T-helper 1 cell treated with Interleukin-12 subunit alpha and Interleukin-12 subunit beta and Interleukin-4 antibody, amounts not matched to agents 30 μg/mL and 1 μg/mL, for 36 hours (primary cell): ENCODE measurements around the gene MGAT3.

Experiments used
- H3K27ac Mint-ChIP-seq: one replicate; pipeline ENCODE4 v1.8.0; 2021; ENCODE audit warnings: mild to moderate bottlenecking, mixed read lengths
- H3K27me3 Mint-ChIP-seq: one replicate; pipeline ENCODE4 v1.8.0; 2021; ENCODE audit warnings: low read depth, mixed read lengths
- H3K36me3 Mint-ChIP-seq: one replicate; pipeline ENCODE4 v1.8.0; 2021; ENCODE audit warnings: low read depth, mixed read lengths
- H3K4me1 Mint-ChIP-seq: one replicate; pipeline ENCODE4 v1.8.0; 2021; ENCODE audit warnings: low read depth, mixed read lengths
- H3K4me3 Mint-ChIP-seq: one replicate; pipeline ENCODE4 v1.8.0; 2021; ENCODE audit warnings: mild to moderate bottlenecking, moderate library complexity, mixed read lengths
- H3K9me3 Mint-ChIP-seq: one replicate; pipeline ENCODE4 v1.8.0; 2021; ENCODE audit warnings: mixed read lengths

MGAT3 gene

GRCh38 chr22:39468487-39469325 lies 11.9 kb downstream of the MGAT3 start:
- Mint-ChIP-seq H3K4me1 (peaks cover 22% of the 10 kb centered on the region), H3K27ac (no peak overlapping the region), H3K4me3 (no peak overlapping the region), H3K36me3 (no peaks in the 10 kb centered on the region), H3K9me3 (no peaks in the 10 kb centered on the region), H3K27me3 (no peaks in the 10 kb centered on the region)

DNA sequence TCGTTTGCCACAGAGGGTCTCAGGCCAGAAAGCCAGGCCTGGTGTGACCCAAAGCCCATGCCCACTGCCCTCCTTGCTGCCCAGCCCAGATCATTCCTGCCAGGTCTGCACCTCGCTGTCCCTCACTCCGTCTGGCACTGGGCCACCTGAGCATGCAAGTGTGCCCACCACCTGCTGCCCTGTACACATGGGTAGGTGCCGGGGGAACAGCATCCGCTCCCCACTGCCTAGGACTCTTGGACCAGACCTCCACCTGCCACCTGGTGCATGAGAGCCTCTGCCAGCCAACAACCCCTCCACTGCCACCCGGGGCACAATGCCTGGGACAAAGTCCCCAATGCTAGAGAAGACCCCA lies 12.5 kb downstream of the MGAT3 start:
- Mint-ChIP-seq H3K36me3 (no peaks in the 10 kb centered on the region), H3K27me3 (no peaks in the 10 kb centered on the region), H3K9me3 (no peaks in the 10 kb centered on the region), H3K4me1 (peaks cover 22% of the 10 kb centered on the region), H3K4me3 (no peak overlapping the region), H3K27ac (no peak overlapping the region)

DNA sequence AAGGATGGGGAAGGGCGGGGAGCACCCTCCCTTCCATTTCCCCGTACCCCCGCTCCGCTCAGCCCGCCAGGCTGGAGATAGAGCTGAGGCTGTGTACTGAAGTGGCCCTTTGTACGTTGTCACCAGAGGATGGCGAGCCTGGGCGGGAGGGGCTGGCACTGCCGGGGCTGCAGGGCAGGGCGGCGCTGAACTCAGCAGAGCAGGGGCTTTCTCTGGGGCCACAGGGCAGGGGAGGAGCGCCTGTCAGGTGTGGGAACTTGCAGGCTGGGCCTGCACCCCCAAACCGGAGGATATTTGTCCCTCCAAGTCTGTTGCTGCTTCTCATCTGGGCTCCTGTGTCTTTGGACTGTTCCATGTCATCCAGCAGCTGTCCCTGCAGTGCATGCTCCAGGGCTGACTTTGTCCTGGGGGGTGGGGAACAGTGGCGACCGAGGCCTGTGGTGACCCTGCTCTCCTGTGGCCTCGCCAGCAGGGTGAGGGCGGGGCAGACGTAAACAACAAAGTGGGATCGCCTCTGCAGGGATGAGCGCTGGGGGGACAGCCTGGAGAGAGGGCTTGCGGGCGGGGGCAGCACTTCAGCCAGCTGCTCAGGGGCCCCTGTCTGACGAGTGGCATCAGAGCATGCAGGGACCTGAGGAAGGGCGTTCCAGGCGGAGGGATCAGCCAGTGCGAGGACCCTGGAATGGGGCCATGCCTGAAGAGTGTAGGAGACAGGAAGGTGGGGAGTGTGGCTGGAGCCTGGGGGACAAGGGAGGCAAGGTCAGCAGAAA lies 13.1 kb downstream of the MGAT3 start:
- Mint-ChIP-seq H3K9me3 (no peaks in the 10 kb centered on the region), H3K27me3 (no peaks in the 10 kb centered on the region), H3K4me1 (peaks cover 22% of the 10 kb centered on the region), H3K4me3 (no peak overlapping the region), H3K27ac (peak overlapping the region; percentile 47), H3K36me3 (no peaks in the 10 kb centered on the region)

- no peaks in the 10 kb centered on the region for H3K9me3 Mint-ChIP-seq
- H3K27me3 Mint-ChIP-seq, result no peaks in the 10 kb centered on the region
- H3K4me1 Mint-ChIP-seq, result peaks cover 22% of the 10 kb centered on the region
- no peaks in the 10 kb centered on the region for H3K36me3 Mint-ChIP-seq
- peak overlapping the region; percentile 47 for H3K27ac Mint-ChIP-seq
- no peak overlapping the region for H3K4me3 Mint-ChIP-seq
Measured at GRCh38 chr22:39470451-39471291, 13.9 kb downstream of the MGAT3 start.

DNA sequence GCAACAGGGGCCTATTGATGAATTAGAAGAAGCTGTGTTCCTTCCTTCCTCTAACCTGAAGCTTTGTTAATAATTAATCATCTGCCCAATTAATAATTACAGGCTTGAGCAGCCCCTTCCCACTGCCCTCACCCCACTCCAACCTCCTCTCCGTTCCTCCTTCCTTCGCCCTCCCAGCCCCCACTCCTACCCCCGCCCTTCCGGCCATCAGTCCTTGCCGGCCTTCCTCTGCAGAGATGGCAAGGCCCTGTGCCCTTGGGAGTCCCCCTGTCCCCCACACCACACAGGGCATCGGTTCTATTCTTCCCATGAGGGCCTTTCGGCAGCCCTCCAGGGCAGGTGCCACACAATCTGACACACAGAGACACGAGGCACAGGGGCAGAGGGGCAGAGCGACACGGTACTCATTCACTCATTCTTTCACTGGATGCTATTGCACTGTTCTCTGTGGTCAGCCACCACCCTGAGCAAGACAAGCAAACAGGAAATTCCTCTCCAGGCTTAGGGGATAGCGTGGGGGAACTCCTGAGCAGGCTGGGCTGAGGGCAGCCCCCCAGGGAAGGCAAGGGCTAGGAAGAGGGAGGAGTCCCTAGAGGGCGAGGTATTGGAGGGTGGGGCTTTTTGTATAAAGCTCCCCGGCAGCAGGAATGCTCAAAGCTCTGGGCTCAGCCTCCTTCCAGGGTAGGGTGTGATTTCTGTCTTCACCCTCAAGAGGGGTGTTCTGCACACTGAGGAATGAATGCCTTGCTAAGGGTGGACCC lies 14.7 kb downstream of the MGAT3 start:
- Mint-ChIP-seq H3K27ac (peak overlapping the region; percentile 84), H3K4me1 (peaks cover 22% of the 10 kb centered on the region), H3K27me3 (no peaks in the 10 kb centered on the region), H3K36me3 (no peaks in the 10 kb centered on the region), H3K9me3 (no peaks in the 10 kb centered on the region), H3K4me3 (peak overlapping the region; percentile 69)

DNA sequence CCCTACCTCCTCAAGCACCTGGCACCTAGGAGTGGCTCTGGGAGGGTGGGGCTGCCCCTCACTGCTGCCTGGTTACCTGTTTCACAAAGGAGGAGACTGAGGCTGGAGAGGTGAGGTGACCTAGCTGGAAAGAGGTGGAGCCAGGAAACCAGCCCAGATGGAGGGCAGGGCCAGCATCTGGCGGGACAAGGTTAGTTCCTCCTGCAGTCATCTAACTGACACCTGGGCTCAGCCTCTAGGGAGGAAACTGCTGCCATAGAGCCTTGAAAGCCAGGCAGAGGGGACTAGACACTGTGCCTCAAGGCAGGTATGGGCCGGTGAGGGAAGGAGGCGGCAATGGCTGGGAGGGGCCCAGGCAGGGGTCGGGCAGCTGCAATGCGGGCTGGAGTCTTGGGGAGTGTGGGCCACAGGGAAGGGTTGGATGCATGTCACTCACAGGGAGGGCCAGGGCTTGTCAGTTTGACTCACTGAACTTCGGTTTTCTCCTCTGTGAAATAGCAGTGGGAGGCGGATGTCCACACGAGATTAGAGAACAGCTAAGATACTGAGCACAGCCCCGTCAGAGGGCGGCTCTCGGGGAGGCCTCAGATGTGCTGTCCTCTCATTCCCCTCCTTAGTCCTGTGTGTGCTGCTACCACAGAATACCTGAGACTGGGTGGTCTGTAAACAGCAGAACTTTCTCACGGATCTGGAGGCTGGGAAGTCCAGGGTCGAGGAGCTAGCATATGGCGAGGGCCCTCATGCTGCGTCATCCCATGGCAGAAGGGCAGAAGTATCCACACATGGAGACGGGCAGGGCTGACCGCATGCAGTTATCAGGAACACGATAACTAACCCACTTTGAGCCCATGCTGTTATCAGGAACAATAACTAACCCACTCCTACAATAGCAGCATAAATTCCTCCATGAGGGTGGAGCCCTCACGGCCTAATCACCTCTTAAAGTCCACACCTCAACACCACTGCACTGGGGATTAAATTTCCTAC lies 16.1 kb downstream of the MGAT3 start:
- Mint-ChIP-seq H3K4me3 (no peak overlapping the region), H3K27ac (peak overlapping the region; percentile 67), H3K27me3 (no peaks in the 10 kb centered on the region), H3K4me1 (peaks cover 22% of the 10 kb centered on the region), H3K9me3 (no peaks in the 10 kb centered on the region), H3K36me3 (no peaks in the 10 kb centered on the region)

DNA sequence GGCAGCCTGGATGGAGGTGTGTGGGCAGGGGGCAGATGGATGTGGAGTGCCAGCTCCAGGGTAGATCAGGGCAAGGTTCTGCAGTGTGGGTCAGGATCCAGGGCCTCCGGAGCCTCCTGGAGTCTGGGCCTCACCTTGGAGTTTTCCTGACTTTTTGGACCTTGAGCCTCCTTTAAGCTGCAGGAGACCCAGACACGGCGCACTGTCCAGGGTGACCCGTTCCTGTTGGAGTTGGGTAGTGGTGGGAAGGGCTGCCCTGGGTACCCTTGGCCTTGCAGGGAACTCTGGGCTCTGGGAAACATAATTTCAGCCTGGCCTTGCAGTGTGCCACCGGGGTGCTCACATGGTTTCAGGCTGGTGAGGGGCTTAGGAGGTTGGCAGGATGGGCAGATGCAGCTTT lies 17.0 kb downstream of the MGAT3 start:
- no peak overlapping the region for H3K27ac Mint-ChIP-seq
- H3K27me3 Mint-ChIP-seq, result no peaks in the 10 kb centered on the region
- peaks cover 20% of the 10 kb centered on the region for H3K4me1 Mint-ChIP-seq

GRCh38 chr22:39474351-39475111 lies 17.7 kb downstream of the MGAT3 start:
- H3K27ac Mint-ChIP-seq, result no peak overlapping the region
- peaks cover 20% of the 10 kb centered on the region for H3K4me1 Mint-ChIP-seq
- H3K9me3 Mint-ChIP-seq, result no peaks in the 10 kb centered on the region
- no peaks in the 10 kb centered on the region for H3K27me3 Mint-ChIP-seq
- H3K36me3 Mint-ChIP-seq, result no peaks in the 10 kb centered on the region
- no peak overlapping the region for H3K4me3 Mint-ChIP-seq

More for the DNA sequence above, 17.0 kb downstream of the MGAT3 start:
- no peak overlapping the region for H3K4me3 Mint-ChIP-seq
- no peaks in the 10 kb centered on the region for H3K36me3 Mint-ChIP-seq
- H3K9me3 Mint-ChIP-seq, result no peaks in the 10 kb centered on the region

- H3K4me1 Mint-ChIP-seq, result peaks cover 17% of the 10 kb centered on the region
- no peak overlapping the region for H3K27ac Mint-ChIP-seq
- no peaks in the 10 kb centered on the region for H3K36me3 Mint-ChIP-seq
- H3K9me3 Mint-ChIP-seq, result no peaks in the 10 kb centered on the region
- H3K4me3 Mint-ChIP-seq, result no peak overlapping the region
- H3K27me3 Mint-ChIP-seq, result no peaks in the 10 kb centered on the region
Measured at GRCh38 chr22:39475337-39475736, 18.5 kb downstream of the MGAT3 start.

GRCh38 chr22:39475902-39476301 lies 19.1 kb downstream of the MGAT3 start:
- Mint-ChIP-seq H3K4me3 (no peak overlapping the region), H3K4me1 (peaks cover 17% of the 10 kb centered on the region), H3K9me3 (no peaks in the 10 kb centered on the region), H3K36me3 (no peaks in the 10 kb centered on the region), H3K27me3 (no peaks in the 10 kb centered on the region), H3K27ac (no peak overlapping the region)

DNA sequence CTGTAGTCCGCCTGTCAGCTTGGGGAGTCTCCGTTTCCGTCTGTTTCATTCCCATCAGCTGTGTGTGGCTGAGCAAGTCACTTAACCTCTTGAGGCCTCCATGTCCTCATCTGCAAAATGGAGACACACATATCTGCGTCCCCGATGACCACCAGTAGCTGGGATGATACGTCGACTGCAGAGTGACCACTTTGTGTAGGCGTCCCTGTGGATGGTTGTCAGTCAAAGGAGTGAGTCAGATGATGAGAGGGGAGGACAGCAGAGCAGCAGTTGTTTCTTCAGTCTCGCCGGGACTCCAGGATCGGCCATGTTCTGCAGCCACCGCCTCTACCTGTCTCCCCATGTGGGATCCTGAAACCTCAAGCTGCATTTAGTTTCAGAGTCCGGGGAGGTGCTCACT lies 19.9 kb downstream of the MGAT3 start:
- peaks cover 13% of the 10 kb centered on the region for H3K4me1 Mint-ChIP-seq
- H3K27me3 Mint-ChIP-seq, result no peaks in the 10 kb centered on the region
- H3K4me3 Mint-ChIP-seq, result no peak overlapping the region
- H3K27ac Mint-ChIP-seq, result no peak overlapping the region
- no peaks in the 10 kb centered on the region for H3K9me3 Mint-ChIP-seq
- H3K36me3 Mint-ChIP-seq, result no peaks in the 10 kb centered on the region

- Mint-ChIP-seq H3K9me3 (no peaks in the 10 kb centered on the region), H3K27me3 (no peaks in the 10 kb centered on the region), H3K4me3 (no peak overlapping the region), H3K4me1 (peaks cover 6% of the 10 kb centered on the region), H3K36me3 (no peaks in the 10 kb centered on the region), H3K27ac (no peak overlapping the region)
Measured at GRCh38 chr22:39477542-39477941, 20.7 kb downstream of the MGAT3 start.
